GM23248 (cell line): ENCODE results near the gene TPR.

Experiments
- EZH2 ChIP-seq: fragments of 200-600 bp; sonication (generic); IDR thresholded peaks from 2 replicates; pipeline ENCODE4 v1.6.1; 2018; ENCODE audit warnings: antibody characterized with exemption, mild to moderate bottlenecking; ENCODE audit not compliant: insufficient read depth, poor library complexity, severe bottlenecking
- EZH2phosphoT487 ChIP-seq: fragments of 200-600 bp; sonication (generic); IDR thresholded peaks from 2 replicates; pipeline ENCODE4 v1.6.1; 2018; ENCODE audit warnings: antibody characterized with exemption, moderate library complexity, mild to moderate bottlenecking, low read depth; ENCODE audit not compliant: insufficient read depth

GRCh38 chr1:186375152-186375928, at the start of gene TPR, which contains the start of gene ODR4:
- no peak for TF ChIP-seq EZH2
- TF ChIP-seq EZH2phosphoT487: no peak
